Central memory CD4-positive, alpha-beta T cell (primary cell): Measurements from ENCODE around the gene GRID1.
"Not testable (repeated sequence)": the region's sequence is repeated elsewhere in the genome, so short reads cannot be mapped to it uniquely, and the experiment has no call there.

Source experiments
- DNase-seq: peaks from one replicate; pipeline ENCODE4 v3.0.0; 2022

Gene GRID1

DNA sequence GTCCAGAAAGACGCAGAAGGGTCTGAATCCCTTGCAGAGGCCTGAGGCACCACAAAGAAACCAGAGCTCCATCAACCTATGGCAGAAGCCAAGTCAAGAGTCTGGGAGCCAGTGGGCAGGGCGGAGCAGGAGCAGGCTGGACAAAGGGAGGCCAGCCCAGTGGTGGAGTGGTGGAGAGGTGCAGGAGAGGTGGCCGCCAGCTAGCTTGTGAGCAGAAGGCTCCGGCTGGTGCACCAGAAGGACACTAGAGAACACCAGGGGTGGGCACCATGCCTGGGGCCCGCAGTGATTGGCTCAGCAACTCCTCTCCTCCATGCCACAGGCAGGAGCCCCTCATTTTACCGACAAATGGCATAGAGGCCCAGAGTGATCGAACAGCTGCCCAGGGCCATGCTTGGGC, 186.6 kb downstream of the GRID1 start:
- no peak for DNase-seq

DNA sequence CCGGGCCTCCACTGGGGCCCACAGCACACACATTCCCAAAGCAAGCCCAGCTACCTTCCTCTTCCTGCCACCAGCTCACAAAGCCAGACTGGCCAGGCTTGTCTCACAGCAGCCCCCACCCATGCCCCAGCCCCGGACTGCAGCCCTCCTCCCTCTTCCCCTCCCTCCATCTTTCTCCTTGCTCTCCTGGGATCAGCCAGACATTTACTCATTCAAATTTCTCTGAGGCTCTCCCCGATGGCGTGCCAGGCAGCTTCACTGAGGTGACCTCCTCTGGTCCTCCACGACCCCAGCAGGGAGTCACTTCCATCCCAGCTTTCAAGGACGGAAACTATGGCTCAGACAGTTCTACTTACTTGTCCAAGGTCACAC, 187.5 kb downstream of the GRID1 start:
- no peak for DNase-seq

DNA sequence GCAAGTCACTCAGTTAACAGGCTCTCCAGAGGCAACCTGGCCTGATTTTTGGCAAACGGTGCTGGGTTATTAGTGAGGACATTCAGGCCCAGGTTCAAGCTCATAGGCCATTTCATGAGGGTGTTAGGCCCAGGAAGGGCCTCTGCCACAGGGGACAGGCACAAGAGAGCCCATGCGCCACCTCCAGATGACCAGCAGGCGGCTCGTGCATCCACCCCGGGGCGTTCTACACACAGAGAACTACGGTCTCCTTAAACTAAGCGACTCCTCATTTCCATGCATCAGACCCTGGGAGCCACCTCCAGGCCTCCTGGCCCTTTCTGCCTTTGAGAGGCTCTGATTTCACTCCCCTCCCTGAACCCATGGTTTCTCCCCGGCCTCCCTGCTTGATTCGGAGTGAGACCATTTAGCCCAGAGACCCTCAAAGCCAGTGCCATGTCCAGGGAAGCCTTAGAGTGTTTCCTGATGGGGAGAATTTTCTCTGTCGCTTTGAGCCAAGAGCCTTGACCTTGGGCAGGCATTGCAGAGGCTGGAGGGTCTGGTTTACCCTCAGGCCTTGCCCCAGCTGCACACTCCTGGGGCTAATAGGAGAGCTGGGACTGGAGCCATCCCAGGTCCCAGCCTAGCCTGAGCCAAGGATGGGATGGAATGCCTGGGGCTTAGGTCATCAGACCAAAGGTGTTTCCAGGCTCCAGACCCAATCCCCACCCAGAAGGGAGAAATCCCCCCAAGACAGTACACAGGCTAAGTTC, 188.0 kb downstream of the GRID1 start:
- DNase-seq, result no peak

DNA sequence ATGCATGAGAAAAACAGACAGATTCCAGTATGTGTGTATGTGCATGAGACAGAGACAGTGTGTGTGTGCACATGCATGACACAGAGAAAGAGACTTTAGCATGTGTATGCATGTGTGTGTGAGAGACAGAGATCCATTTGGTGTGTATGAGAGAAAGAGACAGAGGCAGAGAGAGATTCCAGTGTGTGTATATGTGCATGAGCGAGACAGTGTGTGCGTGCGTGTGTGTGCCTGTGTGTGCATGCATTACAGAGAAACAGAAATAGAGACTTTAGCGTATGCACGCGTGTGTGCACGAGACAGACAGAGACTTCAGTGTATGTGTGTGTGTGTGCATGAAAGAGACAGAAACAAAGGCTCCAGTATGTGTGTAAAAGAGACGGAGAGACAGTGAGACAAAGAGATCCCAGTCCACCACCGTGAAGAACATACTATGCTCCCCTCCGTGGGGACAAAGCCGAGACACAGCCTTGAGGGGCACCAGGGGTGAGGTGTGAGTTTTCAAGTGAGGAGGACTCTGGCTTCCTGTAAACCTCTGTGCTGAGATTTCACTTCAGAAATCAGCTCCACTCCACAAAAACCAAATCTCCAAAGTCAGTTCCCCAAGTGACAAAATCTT, 188.9 kb downstream of the GRID1 start:
- no peak for DNase-seq

DNA sequence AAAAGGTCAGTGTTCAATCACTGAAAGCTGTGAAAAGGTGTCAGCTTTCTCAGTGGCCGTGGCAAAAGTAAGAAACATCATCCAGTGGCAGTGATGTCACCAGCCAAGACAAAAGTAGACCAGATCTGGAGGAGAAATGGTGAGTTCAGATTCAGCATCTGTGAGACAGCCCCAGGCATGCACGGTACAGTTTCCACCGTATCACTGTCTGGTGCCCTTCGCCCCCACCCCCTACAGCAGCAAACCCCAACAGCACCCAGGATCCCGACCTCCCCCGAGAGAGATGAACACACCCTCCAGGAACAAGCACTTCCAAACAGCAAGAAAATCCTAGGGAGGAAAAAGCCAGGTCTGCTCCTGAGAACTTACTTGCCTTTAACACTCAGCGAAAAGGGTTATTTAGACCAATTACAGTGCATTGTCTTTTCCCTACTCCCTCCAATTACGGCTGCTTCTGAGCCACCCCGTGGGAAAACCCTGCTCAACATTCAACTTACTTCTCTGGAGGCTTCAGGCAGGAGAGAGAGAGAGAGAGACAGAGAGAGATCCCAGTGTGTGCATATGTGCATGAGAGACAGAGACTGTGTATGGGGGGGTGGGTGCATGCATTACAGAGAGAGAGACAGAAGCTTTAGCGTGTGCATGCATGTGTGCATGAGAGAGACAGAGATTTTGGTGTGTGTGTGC, 189.6 kb downstream of the GRID1 start:
- DNase-seq, result no peak

DNA sequence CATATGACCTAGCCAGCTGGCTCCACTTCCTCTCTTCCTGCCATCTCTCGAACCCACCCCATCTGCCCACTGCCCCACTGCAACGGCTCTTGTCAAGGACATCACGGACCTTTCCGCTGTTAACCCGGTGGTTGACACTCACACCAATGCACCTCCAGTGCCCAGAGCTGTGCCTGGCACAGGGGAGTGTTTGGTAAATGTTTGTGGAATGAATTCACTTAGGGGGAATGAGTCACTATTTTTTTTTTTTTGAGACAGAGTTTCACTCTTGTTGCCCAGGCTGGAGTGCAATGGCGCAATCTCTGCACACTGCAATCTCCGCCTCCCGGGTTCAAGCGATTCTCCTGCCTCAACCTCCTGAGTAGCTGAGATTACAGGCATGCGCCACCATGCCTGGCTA, 191.1 kb downstream of the GRID1 start:
- not testable (repeated sequence) for DNase-seq

DNA sequence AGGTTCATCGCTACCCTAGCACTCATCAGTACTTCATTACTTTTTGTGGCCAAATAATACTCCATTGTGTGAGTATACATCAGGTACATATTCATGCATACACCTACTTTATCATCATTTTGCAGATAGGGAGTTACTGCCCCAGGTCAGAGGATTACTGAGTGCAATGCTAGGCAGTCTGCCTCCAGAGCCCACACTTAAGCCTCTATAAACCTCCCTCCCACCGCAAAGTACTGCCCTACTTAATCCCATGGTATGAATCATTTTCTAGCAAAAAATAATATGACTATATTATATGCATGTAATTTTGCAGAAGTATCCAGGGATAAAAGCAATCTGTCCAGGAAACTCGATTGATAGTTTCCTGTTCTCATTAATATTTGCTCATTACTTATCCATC, 194.3 kb downstream of the GRID1 start:
- no peak for DNase-seq

DNA sequence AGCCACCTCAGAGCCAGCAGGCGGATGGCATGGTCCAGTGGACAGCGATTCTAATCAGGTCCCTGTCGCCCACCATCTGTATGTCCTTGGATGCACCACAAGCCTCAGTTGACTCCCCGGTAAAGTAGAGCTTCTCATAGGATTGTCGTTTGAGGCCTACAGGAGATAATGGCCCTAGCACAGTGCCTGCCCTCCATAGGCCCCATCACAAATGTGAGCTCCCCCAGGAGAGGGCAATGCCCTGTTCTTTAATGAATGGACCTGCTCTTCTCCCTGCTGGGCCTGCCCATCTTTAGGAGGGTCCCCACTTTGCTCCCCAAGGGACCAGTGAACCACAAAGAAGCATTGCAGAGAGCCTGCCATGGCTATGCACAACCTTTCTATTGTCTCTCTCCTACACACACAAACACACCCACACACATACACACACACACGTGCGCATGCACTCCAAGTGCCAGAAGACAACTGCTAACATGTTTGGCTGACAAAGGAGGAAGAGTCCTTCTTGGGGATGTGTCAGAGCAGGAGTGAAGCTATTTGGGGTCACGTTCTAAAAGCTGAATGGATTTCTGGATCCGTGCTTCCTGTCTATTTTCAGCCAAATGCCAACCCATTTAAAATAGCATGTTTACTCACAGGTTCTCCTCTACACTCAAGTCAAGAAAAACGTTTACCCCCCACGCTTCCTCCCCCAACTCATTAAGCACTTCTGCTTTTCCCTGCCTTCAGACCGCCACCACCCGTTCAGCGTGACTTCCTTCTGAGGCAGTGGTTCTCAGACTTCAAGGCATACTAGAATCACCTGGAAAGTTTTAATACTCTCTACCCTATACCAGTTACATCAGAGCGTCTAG, 196.1 kb downstream of the GRID1 start:
- DNase-seq, result no peak

DNA sequence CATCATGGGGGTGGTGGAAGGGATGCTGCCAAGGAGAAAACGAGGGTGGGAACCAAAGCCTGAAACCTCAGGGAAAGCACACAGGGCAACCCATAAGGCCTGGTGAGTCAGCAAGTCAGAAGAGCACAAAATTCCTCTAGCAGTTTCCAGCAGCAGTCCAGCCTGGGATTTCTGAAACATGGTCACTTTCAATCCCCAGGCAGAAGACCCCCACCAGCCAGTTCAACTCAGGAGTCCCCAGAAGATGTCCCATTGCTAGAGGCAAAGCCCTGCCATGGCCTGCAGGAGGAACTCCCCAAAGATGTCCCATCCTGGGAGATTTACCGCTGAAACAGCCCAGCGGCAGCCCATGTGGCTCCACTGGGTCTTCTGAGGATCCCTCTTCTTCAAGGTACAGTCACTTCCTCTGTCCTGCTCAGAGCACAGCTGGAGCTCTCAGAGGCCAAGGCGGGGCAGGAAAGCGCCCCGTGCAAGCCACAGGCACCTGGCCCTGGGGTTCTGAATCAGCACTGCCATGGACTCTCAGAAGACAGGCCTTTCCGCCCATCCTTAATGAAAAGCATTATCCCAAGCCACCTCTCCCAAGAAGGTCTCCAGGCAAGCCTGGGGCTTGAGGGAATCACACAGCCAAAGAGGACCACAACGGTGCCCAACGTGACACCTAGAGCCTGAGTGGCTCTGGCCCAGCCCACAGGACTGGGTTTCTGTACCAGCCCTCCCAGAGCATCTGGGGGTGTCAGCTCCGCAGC, 196.9 kb downstream of the GRID1 start:
- DNase-seq, result no peak

DNA sequence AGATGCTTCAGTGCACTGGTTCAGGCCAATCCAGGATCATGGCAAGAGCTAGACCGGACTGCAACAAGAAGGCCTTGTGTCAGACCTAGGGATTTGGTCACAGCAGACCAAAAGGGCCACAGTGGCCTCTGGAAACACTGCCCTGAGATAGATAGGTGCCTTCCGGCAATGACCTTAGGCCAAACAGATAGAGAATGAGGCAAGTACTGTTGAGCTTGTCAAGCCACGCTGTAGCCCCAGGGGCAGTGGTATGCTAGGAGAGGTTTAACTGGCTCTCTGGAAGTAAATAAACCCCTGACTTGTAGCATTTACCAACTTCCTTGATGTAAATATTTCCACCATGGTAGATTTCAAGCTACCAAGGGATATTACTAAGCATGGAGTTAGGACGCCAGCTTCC, 197.5 kb downstream of the GRID1 start:
- no peak for DNase-seq

DNA sequence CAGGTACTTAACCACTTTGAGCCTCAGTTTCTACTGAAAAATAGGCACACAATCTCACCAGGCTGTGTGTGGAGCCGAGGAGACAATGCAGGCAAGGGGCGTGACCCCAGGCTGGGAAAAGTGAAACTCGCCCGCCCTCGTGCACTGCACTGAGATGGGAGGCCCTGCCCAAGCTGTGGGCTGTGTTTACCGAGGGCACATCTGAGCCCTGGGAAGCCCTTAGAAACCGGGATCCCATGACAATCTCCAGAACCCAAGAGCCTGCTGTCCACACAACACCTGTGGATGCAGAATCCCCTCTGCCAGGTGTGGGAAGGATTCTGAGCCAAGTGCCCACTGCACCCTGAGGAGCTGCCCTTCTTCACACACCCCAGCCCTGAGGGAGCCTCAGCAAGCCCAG, 198.3 kb downstream of the GRID1 start:
- no peak for DNase-seq

DNA sequence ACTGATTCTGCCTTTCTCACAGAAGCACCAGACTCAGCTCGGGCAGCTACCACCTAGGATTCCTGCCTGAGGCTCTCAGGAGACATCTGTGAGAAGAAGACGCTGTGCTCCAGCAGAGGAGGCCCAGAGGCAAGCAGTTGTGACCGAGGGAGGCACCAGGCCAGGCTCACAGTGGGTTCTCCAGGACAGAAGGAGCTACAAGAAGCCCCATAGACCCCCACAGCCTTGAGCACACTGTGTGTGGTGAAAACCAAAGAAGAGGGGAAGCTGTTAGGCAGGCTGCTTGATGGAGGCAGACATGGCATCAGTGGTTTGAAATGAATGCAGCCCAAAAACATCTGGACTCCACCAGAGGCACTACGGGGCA, 198.8 kb downstream of the GRID1 start:
- DNase-seq, result no peak

DNA sequence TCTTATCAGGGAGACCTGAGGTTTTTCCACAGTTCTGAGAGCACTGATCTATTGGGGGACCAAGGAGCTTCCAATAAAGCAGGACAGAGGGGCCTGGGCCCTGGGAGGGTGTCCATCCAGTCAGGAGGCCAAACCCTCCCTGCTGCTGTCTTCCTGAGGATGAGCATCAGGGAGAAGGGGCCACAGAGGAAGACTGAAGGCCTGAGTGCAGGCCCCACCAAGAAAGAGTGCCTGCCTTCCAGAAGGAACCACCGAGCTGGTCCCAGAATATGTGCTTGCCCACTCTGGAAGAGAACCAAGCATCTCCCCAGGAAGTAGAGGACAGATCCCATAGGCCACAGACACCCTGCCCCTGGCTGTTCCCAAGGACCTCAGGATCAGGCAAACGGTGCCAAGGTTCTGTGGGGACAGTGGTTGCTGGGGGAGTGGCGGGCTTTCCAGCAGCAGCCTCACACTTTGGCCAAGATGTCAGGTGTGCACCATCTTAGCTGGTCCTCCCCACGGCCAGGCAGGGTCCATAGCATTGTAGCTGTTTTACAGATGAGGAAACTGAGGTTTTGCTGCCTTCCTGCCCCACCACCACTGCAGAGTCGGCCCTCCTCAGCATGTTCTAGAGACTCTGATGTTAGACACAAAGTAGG, 199.4 kb downstream of the GRID1 start:
- DNase-seq, result no peak

DNA sequence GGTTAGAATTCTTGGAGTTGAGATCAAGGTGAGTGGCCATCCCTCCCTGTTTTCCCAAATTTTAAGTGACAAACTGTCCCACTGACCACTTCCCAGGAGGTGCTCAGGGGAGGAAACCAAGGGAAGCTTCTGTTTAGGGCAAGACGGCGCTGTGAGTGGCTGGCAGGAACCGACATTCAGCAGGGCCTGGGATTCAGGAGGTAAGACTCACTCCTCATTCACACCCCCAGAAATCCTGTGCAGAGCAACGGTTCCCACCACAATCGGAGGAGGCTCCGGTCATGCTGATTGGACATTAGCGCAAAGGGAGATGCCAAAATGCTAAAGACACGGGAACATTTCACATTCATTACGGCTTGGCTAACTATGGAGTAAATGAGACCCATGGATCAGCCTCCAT, 200.9 kb downstream of the GRID1 start:
- DNase-seq, result no peak

DNA sequence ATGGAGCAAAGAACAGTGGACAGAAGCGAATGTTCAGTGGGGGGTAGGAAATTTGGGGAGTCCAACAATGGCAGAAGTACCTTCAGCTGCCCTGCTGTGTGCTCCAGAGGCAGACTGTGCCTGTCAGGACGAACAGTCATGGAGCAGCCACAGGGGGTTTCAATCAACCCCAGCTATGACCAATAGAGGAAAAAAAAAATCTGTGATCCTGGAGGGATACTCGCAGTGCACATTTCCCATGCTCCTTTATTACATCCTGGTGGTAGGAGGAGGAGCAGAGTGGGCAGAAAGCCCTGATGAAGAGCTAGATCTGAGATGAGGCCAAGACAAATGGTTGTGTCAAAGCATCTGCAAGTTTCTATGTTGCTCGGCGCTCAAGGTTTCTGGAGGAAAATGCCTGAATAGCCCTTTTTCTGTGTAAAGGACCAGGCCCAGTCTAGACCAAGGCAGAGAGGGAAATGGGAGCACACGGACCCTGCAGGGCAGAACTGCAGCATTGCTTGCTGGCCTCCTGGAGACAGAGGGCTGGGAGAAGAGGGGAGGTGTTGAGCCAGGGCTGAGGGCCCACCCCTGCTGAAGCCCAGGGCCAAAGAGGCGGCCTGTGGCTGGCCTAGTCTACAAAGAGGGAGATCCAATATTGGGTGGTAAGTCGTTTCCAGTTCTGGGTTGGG, 201.5 kb downstream of the GRID1 start:
- no peak for DNase-seq

DNA sequence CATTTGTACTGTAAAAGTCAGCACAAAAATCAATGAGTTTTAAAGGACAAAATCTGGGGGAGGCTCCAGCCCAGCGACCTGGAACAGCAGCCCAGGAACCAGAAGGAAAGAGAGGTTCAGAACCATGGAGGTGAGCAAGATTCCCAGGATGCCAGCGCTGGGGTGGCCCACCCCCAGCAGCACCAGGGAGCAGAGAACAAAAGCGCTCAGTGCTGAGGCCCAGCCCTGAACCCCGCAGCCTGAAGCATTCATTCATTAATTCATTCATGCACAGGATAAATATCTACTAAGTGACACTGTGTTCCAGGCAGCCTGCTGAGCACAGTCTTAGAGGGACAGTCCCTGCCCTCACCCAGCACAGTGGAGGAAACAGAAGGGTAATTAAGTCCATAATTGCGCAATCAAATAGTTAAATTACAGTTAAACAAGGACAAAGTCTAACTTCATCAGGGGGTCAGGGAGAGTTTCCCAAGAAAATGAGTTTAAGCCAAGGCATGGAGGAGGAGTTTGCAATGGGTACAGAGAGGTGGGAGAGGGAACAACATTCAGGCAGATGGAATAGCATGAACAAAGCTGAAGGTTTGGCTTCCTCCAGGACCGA, 202.3 kb downstream of the GRID1 start:
- DNase-seq, result no peak

DNA sequence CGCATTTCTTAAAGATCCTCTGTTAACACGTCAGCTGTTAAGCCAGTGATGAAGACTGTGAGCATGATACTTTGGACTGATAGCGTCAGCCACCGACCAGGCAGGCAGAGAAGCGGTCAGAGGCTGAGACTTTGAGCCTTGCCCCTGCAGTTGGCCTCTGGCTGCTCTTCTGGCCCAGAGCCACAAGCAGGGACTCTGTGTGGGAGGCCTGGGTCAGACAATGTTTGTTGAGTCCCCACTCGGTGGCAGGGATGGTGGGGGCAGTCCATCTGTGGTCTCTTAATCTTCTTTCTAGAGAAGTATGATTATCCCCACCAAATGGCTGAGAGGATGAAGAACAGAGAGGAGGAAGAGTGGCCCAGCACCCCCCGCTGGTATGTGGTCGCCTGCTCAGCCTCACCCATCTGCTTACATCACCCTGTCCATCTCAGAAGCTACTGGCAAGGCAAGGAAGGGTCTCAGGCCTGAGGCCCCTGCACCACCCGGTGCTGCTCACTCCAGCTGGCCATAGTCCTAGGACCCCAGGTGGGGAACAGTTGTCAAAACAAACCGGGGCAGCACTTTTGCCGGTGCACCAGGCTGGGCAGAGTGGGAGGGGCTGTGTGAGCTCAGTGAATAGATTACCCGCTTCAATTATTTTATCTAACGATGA, 202.9 kb downstream of the GRID1 start:
- DNase-seq, result no peak

DNA sequence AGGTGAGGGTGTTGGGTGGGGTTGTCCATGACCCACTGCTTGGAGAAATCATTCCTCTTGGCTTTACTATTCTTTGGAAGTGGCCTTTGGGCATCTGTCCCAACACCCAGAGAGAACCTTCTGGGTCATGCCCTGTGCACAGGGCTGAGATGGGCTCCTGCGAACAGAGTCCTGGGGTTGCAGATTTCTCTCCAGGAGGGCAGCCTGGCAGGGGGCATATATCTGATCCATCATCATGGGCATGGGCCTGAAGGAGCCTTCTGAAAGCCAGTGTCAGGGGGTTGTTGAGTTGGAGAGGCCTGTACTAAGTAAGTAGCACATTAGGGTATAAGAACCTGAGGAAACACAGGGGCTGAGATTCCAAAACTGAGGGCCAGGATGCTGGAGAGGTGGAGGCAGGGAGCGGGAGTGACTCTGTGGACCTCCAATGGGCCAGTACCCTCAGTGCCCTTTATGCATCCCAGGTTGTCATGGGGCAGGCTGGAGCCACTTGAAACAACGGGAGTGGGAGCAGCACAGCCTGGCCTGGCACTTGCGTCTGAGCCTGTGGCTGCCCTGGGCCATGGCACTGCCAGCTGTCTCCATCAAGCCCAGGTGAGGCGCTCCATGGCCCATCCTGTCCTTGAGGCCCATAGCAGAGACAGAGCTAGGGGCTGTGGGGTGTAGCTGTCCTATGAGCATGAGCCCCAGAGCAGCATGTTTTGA, 203.7 kb downstream of the GRID1 start:
- no peak for DNase-seq

DNA sequence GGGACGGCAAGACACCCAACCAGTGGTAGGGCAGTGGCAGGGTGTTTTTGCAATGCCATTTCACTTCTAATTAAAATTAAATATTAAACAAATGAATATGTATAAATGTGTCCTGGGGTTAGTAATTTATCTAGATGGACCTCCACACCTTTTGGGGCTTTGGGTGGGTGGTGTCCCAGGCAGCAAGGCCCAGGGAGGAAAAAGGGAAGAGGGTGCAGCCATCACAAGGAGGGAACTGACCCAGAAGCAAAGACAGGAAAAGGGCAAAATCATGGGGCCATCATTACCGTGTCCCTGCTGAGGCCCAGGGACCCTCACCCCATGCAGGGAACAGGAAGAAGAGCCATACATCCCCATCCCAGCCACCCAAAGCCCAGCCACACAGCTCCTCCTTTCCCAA, 204.6 kb downstream of the GRID1 start:
- DNase-seq, result no peak
